Stimulated activated CD4-positive, alpha-beta T cell treated with anti-CD3 and anti-CD28 coated beads, Interleukin-4, amount 100 ng/mL, for 1 hour (primary cell): ENCODE data around the gene CANX.

Experiments used
- DNase-seq: peaks from one replicate; pipeline ENCODE4 v3.0.0-alpha.2; 2020

The CANX gene

GRCh38 chr5:179780362-179780761, 81.6 kb downstream of the CANX start:
- DNase-seq: no peak
